GM21723 (cell line): ENCODE data around the gene MTNR1A.
"Not testable (repeated sequence)": the region's sequence is repeated elsewhere in the genome, so short reads cannot be mapped to it uniquely, and the experiment has no call there.

Source experiments
- ATAC-seq: cut with Tn5 transposase; IDR thresholded peaks from one replicate; pipeline ENCODE4 v1.9.1; 2021; ENCODE audit warnings: mild to moderate bottlenecking, moderate library complexity; ENCODE audit not compliant: unreplicated experiment

Gene MTNR1A

DNA sequence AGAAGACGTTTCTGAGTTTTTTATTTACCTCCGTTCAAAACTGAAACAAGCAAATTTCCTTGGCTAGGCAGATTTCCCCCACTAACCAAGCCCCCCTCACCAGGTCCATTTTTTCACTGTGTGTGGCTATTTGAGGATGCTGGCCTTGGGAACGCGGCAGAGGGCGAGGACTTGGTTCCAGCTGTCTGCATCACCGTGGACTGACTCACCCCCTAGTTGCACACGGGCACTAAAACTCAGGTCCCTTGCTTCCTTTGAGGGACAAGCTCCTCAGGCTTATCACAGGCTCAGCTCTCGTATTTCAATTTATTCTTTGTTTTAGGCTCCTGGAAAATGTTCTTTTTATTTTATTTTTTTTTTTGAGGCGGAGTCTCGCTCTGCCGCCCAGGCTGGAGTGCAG is 8.4 kb upstream of the MTNR1A start:
- no peak for ATAC-seq

DNA sequence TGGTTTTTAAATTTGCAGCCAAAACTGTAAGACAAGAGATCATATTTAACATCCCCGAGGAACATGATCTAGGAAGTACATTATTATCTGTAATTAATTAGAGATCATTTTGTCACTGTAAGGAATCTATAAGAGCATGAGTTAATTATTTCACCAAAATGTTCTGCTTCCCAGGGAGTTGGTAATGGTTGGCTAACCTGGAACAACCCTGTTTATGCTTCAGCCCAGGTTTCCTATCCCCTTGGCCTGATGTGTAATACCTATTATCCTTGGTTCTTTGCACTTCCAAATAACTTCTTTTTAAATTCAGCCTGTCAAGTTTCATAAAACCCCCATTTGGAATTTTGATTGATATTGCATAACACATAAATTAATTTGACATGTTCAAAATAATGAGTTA is 6.4 kb upstream of the MTNR1A start:
- no peak for ATAC-seq

DNA sequence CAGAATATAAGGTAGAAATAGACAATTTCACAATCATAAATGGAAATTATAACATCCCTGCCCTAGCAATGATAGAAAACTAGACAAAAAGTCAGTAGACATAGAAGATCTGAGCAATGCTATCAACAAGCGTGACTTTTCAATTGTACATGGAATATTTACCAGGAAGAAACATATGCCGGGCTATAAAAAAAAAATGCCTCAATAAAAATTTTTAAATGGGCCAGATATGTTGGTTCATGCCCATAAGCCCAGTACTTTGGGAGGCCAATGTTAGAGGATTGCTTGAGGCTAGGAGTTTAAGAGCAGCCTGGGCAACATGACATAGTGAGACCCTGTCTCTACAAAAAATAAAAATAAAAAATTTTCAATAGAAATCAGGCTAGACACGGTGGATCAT is 5.3 kb upstream of the MTNR1A start:
- no peak for ATAC-seq

DNA sequence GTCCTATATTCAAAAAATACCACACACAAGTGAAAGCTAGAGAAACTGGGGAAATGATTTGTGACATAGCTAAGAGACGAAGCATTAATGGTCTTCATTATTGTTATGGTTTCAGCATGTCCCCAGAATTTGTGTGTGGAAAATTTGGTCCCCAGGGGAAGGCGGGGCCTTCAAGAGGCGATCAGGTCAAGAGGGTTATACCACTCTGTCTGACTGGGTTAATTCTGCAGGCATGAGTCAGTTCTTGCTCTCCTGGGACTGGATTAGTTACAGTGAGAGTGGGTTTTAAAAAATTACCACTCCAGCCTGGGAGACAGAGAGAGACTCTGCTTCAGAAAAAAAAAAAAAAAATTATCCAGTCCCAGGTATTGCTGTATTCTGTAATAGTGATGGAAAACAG is 2.1 kb upstream of the MTNR1A start:
- no peak for ATAC-seq

DNA sequence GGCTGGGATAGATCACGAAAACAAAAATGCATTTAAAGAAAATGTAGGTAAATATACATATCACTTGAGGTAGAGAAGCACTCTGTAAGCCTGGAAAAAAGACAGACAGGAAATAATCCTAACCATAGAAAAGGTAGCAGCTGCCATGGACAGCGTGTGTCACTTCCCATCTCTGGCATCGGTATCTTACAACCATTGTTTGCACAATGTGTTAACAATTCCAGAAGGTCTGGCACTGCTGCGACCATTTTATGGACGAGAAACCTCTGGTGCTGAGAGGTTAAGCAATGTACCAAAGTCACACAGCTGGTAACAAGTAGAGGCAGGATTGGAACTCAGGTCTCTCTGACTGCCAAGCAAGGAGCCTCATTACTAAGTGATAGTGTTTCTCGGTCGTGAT is 1.7 kb upstream of the MTNR1A start:
- no peak for ATAC-seq

DNA sequence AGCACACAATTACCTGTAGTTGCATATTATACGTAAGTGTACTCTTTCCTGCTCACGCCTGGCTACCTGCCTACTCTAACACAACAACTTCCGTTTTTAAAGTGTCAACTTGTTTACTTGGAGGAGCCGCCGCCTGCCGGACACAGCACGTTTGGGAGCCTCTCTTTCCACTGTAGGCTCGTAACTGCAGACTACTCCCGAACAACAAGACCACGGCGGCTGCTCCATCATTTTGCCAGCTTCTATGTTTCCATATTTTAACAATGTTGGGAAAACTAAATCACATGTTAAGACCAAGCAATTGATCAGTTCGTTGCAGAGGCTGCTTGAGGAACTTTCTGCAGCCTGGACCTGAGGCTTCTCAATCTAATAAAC is 841 bp downstream of the MTNR1A start:
- ATAC-seq = no peak

DNA sequence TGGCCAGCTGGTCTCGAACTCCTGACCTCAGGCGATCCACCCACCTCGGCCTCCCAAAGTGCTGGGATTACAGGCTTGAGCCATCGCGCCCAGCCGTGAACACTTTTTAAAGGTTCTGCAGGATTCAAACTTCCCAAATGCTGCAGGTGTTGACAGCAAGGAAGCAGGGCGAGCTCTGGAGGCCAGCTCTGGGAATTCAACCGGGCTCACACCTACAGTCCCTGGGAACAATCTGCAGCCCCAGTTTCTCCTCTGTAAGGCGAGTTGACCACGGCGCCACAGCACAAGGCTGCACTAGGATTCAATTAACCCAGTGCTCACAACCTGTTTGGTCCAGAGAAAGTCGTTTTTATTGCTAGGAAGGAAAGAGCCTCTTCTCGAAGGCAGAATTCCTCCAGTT is 1.6 kb downstream of the MTNR1A start:
- ATAC-seq = no peak

DNA sequence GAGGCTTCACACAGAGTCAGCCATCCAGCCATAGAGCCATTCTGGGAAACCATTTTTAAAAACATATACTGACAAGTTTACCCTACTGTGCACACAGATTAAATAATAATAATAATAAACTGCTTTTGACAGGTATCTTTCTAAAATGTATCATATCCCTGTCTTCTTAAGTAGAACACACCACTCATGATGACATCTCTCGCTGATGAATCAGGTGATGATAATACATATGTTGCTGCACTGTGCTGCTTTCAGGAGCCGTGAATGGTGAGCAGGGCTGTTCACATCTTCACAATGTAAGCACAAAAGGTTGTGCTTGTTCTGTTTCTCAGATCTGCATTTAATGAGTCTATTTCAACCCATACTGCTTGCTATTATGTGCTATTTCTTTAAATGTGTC is 3.5 kb downstream of the MTNR1A start:
- no peak for ATAC-seq

DNA sequence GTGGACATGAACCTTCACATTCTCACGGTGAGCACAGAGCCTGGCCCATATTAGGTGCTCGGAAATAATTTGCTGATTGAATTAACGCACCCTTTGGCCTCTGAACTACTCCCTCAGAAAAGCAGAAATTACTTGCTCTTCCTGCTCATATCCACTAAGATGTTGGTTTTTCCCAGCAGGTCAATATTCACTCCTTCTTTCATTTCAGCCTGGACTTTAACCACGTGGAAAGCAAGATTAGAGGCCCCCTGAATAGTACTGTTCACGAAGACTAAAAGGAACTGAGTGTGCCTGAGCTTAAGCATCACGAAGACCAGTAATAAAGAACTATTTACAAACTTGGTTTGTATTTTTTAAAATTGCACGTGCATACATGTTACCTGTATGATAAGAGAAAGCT is 9.9 kb downstream of the MTNR1A start:
- no peak for ATAC-seq

DNA sequence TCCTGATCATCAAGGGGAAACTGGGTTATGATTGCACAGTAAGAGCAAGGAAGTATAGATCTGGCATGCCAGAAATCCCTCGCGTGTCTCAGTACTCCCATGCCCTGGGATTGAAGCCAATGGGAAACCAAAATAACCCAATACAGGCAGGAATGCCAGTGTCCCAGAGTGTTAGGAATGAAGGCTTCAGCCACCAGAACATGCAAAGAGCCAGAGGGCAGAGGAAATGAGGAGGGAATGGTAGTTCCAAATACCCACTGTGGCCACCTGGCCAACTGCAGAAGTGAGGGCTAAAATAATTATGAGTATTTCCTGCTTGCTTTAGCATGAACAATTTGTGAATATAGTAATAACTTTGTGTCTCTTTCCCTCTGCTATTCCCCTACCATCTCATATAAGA is 12.2 kb downstream of the MTNR1A start:
- ATAC-seq = no peak

DNA sequence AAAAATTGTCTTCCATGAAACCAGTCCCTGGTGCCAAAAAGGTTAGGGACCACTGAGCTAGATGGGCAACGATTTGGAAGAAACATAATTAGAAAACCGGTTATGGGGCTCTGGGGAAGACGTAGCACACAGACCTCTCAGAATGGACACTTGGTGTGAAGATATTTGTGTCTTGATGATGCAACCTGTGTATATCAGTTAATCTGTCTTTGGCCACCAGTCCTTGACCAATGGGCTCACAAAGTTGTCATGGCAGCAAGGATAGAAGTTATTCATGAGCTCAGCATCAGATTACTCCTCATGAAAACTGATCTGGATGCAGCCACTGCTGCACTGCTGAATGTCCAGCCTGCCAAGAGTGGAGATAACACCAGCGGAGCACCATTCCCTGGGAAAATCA is 13.6 kb downstream of the MTNR1A start:
- no peak for ATAC-seq

DNA sequence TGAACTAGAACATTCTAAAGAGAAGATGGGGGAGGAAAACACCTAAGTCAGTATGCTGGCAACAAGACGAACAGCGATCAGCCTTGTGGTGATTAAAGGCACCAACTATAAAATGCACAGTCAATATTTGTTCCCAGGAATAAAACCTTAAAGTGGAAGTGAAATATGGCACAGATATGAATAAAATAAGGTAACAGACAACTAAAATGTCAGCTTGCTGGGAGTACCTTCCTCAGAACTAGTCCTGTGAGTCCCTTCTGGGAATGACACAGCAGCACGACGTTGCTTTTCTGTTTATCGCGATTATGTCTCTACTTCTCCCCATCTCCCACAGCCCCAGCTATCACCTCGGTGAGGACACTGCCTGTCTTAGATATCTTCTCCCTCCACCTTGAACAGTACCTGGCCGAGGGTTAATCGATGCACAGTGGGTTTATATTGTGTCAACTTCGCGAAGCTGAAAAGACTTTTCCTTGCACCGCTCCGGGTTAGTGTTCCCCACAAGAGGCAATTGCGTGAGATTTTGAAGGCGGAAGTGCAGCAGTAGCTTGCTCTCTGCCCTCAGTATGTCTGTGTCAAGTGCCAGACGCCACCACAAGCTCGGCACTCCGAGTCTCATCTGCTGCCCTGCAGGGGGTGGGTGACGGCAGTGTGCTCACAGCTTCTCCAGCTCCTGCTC is 17.4 kb downstream of the MTNR1A start:
- ATAC-seq = no peak

DNA sequence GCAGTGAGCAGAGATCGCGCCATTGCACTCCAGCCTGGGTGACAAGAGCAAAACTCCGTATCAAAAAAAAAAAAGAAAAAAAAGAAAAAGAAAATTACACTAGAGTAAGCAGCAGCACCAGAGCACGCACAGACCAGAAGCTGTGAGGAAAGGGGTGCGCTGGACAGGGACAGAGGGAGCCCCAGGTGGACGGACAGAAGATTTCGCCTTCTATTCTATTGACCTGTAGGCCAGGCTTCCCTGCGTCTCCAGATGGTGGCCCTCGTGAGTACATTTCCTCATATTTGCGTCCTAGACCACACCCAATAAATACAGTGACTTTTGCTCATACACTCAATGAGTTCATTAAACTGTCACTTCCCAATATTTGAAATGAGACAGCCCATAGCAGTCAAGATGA is 19.1 kb downstream of the MTNR1A start:
- ATAC-seq = no peak

DNA sequence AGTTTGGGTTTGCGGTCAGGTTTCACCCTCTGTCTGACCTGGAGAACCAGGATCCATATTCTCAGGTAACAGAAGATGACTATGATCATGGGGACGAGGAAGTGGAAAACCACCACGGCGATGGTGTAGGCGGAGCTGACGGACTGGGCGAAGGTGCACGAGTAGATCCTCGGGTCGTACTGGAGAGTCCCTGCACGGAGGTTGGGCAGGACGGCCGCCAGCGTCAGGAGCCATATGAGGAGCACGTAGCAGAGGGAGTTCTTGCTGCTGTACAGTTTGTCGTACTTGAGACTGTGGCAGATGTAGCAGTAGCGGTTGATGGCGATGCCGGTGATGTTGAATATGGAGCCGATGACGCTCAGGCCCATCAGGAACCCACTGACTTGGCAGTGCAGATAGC is 21.3 kb downstream of the MTNR1A start:
- ATAC-seq = no peak

DNA sequence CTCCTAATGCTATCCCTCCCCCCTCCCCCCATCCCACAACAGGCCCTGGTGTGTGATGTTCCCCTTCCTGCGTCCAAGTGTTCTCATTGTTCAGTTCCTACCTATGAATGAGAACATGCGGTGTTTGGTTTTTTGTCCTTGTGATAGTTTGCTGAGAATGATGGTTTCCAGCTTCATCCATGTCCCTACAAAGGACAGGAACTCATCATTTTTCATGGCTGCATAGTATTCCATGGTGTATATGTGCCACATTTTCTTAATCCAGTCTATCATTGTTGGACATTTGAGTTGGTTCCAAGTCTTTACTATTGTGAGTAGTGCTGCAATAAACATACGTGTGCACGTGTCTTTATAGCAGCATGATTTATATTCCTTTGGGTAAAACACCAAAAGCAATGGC is 31.4 kb downstream of the MTNR1A start:
- ATAC-seq = not testable (repeated sequence)

DNA sequence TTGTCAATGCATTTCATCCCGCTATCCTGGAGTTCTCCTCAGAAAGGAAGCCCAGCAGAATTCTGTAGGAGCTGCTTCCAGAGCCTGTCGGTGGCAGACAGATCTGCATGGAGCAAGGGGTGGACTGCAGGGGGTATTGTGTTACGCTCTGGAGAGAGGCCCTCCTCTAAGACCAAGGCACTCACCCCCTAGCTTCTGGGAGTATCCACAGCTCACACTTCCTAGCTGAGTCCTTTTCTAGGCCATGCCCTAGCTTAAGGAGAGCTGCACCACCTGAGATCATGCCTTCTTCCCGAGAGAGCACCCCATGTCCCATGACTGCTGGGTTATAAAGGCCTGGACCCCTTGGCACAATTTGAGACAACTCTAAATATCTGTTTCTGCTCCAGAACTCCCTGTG is 39.1 kb downstream of the MTNR1A start:
- no peak for ATAC-seq

DNA sequence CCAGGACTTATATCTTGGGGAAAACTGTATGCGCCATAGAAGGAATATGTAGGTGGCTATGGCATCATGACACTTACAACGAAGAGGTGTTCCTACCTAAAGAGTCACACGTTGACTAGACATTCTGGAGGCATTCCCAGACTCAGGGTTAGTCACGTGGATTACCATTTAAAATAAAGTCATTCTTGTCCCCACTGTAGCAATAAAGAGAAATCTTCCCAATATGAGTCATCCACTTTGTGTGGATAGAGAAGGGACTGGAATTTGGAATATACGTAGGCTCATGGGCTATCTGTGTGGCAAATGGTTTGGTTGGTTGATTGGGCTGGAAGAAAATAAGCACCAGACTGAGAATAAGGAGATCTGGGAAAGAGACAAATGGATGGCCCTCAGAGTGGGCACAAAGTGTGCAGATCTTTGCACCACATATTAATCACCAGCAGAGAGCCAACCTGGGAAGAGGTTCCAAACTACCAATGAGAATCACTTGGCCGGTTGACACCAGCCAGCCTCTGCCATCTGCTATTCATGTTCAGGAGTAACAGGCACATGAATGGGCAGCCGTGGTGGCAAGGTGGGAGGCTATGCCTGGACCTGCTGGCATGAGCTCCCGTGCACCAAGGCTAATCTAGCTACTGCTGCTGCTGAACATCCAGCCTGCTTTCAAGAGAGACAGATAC is 41.0 kb downstream of the MTNR1A start:
- ATAC-seq = no peak

DNA sequence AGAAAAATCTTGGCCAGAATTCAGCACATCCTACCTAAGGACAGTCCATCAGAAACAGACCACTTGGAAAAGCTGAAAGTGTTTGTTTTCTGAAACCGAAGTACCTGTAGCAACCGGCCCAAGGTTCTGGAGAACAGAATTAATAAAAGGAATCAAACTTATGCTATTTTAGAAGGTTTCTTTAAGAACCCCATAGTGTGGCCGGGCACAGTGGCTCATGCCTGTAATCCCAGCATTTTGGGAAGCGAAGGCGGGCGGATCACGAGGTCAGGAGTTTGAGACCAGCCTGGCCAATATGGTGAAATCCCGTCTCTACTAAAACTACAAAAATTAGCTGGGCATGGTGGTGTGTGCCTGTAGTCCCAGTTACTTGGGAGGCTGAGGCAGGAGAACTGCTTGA is 50.6 kb downstream of the MTNR1A start:
- ATAC-seq = not testable (repeated sequence)

DNA sequence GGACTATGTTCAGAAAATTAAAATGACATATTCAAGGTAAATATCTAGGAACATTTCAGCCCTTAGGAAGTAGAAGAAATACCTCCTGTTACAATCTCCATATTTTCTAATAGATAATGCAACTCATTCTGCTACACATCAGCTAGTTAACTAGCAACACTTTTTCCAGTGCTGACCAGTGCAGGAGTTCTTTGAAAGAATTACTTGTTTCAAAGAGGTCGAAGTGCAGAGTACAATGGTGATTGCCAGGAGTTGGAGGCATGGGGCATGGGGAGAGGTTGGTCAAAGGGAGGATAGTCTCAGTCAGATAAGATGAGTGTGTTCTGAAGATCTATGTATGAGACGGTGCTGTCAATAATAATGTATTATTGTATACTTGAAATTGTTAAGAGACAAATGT is 53.1 kb downstream of the MTNR1A start:
- ATAC-seq = no peak

DNA sequence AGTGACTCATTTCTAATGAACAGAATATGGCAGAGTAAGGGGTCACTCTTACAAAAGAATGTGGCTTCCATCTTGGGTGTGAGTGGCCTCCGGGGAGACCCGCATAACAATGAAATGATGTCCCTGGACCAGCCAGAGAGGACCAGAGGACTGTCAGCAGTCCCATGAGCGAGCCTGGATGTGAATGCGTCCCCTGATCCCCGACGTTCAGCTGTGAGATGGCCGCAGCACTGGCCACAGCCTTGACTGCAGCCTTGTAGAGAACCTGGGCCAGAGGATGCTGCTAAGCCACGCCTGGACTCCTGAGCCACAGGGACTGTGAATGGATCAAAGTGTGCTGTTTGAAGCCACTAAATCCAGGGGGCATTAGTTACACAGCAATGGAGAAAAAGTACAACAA is 53.8 kb downstream of the MTNR1A start:
- no peak for ATAC-seq

DNA sequence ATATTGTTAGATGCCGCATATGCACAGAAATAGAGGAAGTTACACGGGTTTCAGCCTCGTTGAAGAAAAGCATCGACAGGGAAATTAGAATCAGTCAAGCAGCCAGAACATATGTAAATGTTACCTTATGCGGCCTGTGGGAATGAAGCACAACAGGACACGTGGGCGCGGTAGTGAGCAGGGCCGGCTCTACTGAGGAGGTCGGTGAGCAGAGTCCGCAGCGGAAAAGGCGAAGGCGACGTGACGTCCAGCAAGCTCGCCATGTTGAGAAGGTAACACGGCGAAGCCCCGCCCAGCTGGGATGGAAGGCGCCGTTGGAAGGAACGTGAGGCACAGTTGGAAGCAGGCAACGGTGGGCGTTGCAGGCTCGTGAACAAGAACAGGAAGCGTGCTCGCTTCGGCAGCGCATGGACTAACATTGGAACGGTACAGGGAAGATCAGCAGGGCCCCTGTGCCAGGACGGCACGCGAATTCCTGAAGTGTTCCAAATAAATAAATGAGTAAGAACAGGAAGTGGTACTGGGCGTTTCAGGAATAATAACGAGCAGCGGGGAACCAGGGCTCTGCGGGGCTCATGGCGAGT is 54.6 kb downstream of the MTNR1A start:
- no peak for ATAC-seq

DNA sequence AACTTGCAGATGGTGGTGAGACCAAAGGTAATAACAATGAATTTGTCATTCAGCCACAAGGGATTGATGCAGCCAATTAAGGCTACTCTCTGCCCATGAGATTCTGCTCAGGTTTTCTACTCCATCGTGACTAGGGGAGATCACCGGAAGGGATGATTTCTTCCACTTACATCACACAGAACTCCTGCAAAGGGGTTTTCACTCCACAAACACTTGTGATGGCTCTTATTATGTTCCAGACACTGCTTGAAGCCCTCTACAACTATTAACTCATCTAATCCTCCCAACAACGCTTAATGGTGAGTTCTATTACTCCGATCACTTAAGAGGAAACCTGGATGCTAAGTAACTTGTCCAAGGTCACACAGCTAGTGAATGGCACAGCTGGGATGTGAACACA is 55.9 kb downstream of the MTNR1A start:
- ATAC-seq = no peak

DNA sequence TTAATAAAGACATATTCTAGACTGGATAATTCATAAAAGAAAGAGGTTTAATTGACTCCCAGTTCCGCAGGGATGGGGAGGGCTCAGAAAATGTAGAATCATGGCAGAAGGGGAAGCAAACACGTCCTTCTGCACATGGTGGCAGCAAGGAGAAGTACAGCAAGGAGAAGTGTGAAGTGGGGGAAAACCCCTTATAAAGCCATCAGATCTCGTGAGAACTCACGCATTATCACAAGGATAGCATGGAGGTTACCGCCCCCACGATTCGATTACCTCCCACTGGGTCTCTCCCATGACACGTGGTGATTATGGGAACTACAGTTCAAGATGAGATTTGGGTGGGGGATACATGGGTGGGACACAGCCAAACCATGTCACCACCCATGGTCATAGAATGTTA is 58.3 kb downstream of the MTNR1A start:
- ATAC-seq = no peak
